ENCODE measurements around the gene CDC27. TPM values are rescaled to one million over a fixed set of nuclear protein-coding genes. Genes with fewer than 3 reads are reported as not detected.

Gene CDC27
- total RNA-seq, 1 experiment from 2014 or later = 191 TPM

DNA sequence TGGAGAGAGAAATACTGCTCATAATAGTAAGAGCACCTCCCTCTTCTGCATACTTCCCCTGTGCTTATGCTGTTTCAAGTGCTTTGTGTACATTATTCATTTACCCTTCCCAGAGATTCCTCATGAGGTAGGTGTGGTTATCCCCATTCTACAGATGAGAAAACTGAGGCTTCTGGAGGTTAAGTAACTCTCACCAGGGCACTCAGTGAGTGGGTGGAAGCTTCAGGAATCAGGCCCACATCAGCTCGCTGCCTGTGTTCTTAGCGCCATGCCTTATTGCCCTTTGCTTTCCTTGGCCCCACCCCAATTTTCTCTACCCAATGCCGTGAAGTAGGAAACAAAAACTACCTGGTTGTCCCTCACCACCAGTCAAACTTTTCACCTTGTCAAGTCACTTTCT, 46.4 kb upstream of the CDC27 start:
- Histone ChIP-seq H3K36me3 (ENCODE audit: control insufficient read depth in 1 of 2, insufficient read depth in 2 of 2, low read length in 2 of 2) (no peaks in the 10 kb centered on the region), H3K27me3 (ENCODE audit: insufficient read depth, low read length) (no peaks in the 10 kb centered on the region), H4K20me1 (ENCODE audit: insufficient read depth) (no peaks in the 10 kb centered on the region), H3K4me3 (replicated peaks in 1 of 2; ENCODE audit: low read depth in 1 of 2, low read length in 2 of 2) (no peak overlapping the region), H3K9me2 (ENCODE audit: insufficient read depth) (no peaks in the 10 kb centered on the region), H3K9me3 (ENCODE audit: control insufficient read depth in 1 of 2, insufficient read depth in 1 of 2, low read depth in 1 of 2, low read length in 2 of 2) (no peaks in the 10 kb centered on the region), H3K27ac (ENCODE audit: low read depth, low read length) (no peak overlapping the region), H3K79me2 (ENCODE audit: insufficient read depth, low read length) (no peaks in the 10 kb centered on the region), H3K9ac (ENCODE audit: low read length) (no peak overlapping the region), H3K4me2 (ENCODE audit: low read length) (no peak overlapping the region), H2AFZ (ENCODE audit: low read depth, low read length, poor library complexity, severe bottlenecking) (no peak overlapping the region), H3K4me1 (ENCODE audit: control insufficient read depth in 1 of 2, insufficient read depth in 2 of 2, low read length in 2 of 2) (peaks cover 8 to 11% of the 10 kb centered on the region in 2 experiments)
- POLR2A ChIA-PET = no interaction called here
- no TSS peak for BruUV-seq (replicated peaks)
- RAD21 ChIA-PET (ENCODE audit: low non-redundant PET in 1 of 2, low total read pairs in 2 of 2, uncharacterized antibody in 2 of 2, unreplicated experiment in 2 of 2) = no interaction called here
- intact Hi-C loops (cut with micrococcal nuclease) = no loop called here
- TF ChIP-seq ZFX (IDR thresholded peaks at IDR 0.05) = no peak
- no peak for TF ChIP-seq EGR1 (IDR thresholded peaks at IDR 0.05; ENCODE audit: low read depth)
- TF ChIP-seq POLR2AphosphoS5 (IDR thresholded peaks at IDR 0.05; ENCODE audit: low read depth, low read length) = no peak
- no peak for ATAC-seq
- no peak for DNase-seq (ENCODE audit: low read depth, low spot score)
- CTCF ChIA-PET = no interaction called here

DNA sequence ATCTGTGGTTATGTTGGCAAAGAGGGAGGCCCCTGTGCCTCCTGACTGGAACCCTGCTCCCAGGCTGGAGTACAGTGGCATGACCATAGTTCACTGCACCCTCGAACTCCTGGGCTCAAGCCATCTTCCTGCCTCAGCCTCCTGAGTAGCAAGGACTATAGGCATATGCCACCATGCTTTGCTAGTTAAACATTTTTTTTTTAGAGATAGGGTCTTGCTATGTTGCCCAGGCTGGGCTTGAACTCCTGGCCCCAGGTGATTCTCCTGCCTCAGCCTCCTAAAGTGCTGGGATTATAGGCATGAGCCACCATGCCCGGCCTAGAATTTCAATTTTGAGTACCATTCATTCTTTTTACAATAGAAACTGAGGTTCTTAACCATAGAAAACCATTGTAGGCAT, 43.4 kb upstream of the CDC27 start:
- Histone ChIP-seq H3K36me3 (ENCODE audit: control insufficient read depth in 1 of 2, insufficient read depth in 2 of 2, low read length in 2 of 2) (no peaks in the 10 kb centered on the region), H4K20me1 (ENCODE audit: insufficient read depth) (no peaks in the 10 kb centered on the region), H3K79me2 (ENCODE audit: insufficient read depth, low read length) (no peaks in the 10 kb centered on the region), H3K27me3 (ENCODE audit: insufficient read depth, low read length) (no peaks in the 10 kb centered on the region), H3K4me1 (ENCODE audit: control insufficient read depth in 1 of 2, insufficient read depth in 2 of 2, low read length in 2 of 2) (peaks cover 7 to 12% of the 10 kb centered on the region in 2 experiments), H3K4me3 (replicated peaks in 1 of 2; ENCODE audit: low read depth in 1 of 2, low read length in 2 of 2) (no peak overlapping the region), H3K9me2 (ENCODE audit: insufficient read depth) (no peaks in the 10 kb centered on the region), H3K9ac (ENCODE audit: low read length) (no peak overlapping the region), H2AFZ (ENCODE audit: low read depth, low read length, poor library complexity, severe bottlenecking) (no peak overlapping the region), H3K4me2 (ENCODE audit: low read length) (no peak overlapping the region), H3K27ac (ENCODE audit: low read depth, low read length) (no peak overlapping the region), H3K9me3 (ENCODE audit: control insufficient read depth in 1 of 2, insufficient read depth in 1 of 2, low read depth in 1 of 2, low read length in 2 of 2) (no peaks in the 10 kb centered on the region)
- CTCF ChIA-PET = interaction anchor here (0.7 kb wide), 1 partner anchor 43 kb away, joined by 3 read pairs; no protein-coding TSS in a partner anchor
- ATAC-seq (no peak), DNase-seq (ENCODE audit: low read depth, low spot score) (no peak)
- POLR2A ChIA-PET = no interaction called here
- intact Hi-C loops (cut with micrococcal nuclease) = no loop called here
- BruUV-seq (replicated peaks) = no TSS peak
- TF ChIP-seq POLR2A (IDR thresholded peaks at IDR 0.05; ENCODE audit: borderline replicate concordance, extremely low read depth, insufficient read depth, insufficient read length) = no peak
- RAD21 ChIA-PET (ENCODE audit: low non-redundant PET in 1 of 2, low total read pairs in 2 of 2, uncharacterized antibody in 2 of 2, unreplicated experiment in 2 of 2) = no interaction called here

DNA sequence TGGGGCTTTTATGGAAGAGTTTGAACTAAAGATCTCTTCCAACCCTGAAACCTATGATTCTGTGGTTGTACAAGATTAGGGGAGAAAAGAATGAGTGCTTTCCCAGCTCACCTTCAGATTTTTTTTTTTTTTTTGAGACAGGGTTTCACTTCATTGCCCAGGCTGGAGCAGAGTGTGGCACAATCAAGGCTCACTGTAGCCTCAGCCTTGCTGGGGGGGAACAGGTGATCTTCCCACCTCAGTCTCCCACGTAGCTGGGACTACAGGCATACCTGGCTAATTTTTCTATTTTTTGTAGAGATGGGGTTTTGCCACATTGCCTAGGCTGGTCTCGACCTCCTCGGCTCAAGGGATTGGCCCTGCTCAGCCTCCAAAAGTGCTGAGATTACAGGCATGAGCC, 42.8 kb upstream of the CDC27 start:
- Histone ChIP-seq H3K9me2 (ENCODE audit: insufficient read depth) (no peaks in the 10 kb centered on the region), H3K4me1 (ENCODE audit: control insufficient read depth in 1 of 2, insufficient read depth in 2 of 2, low read length in 2 of 2) (peaks cover 7 to 12% of the 10 kb centered on the region in 2 experiments), H3K27me3 (ENCODE audit: insufficient read depth, low read length) (no peaks in the 10 kb centered on the region), H3K9ac (ENCODE audit: low read length) (no peak overlapping the region), H3K79me2 (ENCODE audit: insufficient read depth, low read length) (no peaks in the 10 kb centered on the region), H4K20me1 (ENCODE audit: insufficient read depth) (no peaks in the 10 kb centered on the region), H3K4me2 (ENCODE audit: low read length) (no peak overlapping the region), H2AFZ (ENCODE audit: low read depth, low read length, poor library complexity, severe bottlenecking) (no peak overlapping the region), H3K9me3 (ENCODE audit: control insufficient read depth in 1 of 2, insufficient read depth in 1 of 2, low read depth in 1 of 2, low read length in 2 of 2) (no peaks in the 10 kb centered on the region), H3K27ac (ENCODE audit: low read depth, low read length) (no peak overlapping the region), H3K4me3 (replicated peaks in 1 of 2; ENCODE audit: low read depth in 1 of 2, low read length in 2 of 2) (no peak overlapping the region), H3K36me3 (ENCODE audit: control insufficient read depth in 1 of 2, insufficient read depth in 2 of 2, low read length in 2 of 2) (no peaks in the 10 kb centered on the region)
- DNase-seq (ENCODE audit: low read depth, low spot score) = no peak
- no peak for ATAC-seq
- TF ChIP-seq ATF3 (IDR thresholded peaks at IDR 0.05) (no peak), EZH2 (IDR thresholded peaks at IDR 0.05) (no peak)
- intact Hi-C loops (cut with micrococcal nuclease) = no loop called here
- BruUV-seq (replicated peaks) = no TSS peak
- ChIA-PET RAD21 (ENCODE audit: low non-redundant PET in 1 of 2, low total read pairs in 2 of 2, uncharacterized antibody in 2 of 2, unreplicated experiment in 2 of 2) (no interaction called here), CTCF (no interaction called here), POLR2A (no interaction called here)

Data from HCT116 (cell line).